ENCODE measurements around the gene ISCA2. TPM values are rescaled to one million over a fixed set of nuclear protein-coding genes. Genes with fewer than 3 reads are reported as not detected.
"Not testable (repeated sequence)": the region's sequence is repeated elsewhere in the genome, so short reads cannot be mapped to it uniquely, and the experiment has no call there.

Gene ISCA2
- total RNA-seq, 1 donor from 2014 or later, result 16.4 TPM

DNA sequence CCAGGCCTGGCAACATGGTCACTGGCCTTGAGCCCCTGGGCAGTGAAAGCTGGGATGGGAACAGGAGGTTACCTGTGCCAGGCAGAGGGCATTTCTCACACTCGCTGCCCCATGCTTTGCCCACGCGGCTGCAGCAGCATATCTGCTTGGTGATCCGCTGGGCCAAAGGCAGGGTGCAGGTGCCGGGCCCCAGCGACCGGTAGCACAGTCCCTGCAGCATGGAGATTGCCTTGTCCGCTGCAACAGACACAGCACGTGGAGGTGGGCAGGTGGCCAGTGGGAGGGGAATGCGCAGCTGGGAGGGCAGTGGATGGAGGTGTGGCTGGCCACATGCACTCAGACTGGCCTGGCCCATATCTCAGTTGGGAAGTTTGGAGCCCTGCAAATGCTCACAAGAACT lies 35.3 kb downstream of the ISCA2 start:
- ATAC-seq, result no peak

DNA sequence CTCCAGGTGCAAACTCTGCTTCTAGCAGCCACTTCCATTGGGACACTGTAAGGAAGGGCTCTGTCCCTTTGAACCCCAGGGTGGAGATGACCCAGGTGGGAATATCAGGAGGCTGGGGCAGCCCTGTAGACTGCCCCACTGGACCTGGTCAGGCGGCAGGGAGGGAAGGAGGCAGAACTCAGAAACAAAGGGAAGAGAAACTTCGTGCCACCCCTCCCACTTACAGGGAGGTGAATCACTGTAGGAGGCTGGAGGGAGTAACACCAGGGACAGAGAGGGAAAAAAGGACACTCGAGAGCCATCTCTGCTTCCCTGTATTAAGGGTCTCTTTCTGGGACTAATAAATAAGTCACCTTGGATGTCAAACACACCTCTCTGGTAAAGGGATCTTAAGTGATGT lies 37.4 kb downstream of the ISCA2 start:
- no peak for ATAC-seq

- ATAC-seq, result peak; percentile 79
Observed at GRCh38 chr14:74531467-74531866, 37.9 kb downstream of the ISCA2 start.

DNA sequence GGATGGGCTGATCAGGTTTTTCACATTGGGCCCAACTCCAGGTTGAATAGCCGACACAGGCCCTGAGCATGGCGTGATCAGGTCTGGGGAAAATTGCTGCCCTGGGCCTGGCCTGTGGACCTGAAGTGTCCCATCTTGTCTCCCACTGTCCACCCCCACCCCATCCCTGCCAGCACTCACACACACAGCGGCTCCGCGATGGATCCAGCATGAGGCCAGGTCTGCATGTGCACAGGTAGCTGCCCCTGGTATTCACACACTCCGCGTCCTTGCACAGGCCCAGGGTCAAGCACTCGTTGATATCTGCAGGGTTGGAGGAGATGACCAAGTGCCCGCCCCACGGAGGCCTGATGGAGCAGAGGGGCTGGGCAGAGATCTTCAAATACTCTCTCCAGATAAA lies 38.7 kb downstream of the ISCA2 start:
- ATAC-seq, result no peak

- no peak for ATAC-seq
Observed at GRCh38 chr14:74533576-74533975, 40.0 kb downstream of the ISCA2 start.

GRCh38 chr14:74535756-74536325 lies 42.3 kb downstream of the ISCA2 start:
- no peak for ATAC-seq

DNA sequence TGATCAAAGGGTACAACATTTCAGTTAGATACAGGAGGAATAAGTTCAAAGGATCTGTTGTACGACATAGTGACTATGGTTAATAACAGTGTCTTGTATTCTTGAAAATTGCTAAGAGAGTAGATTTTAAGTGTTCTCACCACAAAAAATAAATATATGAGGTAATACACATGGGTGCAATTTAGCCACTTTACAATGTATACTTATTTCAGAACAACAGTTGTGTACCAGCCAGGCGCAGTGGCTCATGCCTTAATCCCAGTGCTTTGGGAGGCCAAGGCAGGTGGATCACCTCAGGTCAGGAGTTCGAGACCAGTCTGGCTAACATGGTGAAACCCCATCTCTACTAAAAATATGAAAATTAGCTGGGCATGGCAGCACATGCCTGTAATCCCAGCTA lies 42.8 kb downstream of the ISCA2 start:
- not testable (repeated sequence) for ATAC-seq

- no peak for ATAC-seq
Observed at GRCh38 chr14:74538411-74539391, 45.1 kb downstream of the ISCA2 start.

DNA sequence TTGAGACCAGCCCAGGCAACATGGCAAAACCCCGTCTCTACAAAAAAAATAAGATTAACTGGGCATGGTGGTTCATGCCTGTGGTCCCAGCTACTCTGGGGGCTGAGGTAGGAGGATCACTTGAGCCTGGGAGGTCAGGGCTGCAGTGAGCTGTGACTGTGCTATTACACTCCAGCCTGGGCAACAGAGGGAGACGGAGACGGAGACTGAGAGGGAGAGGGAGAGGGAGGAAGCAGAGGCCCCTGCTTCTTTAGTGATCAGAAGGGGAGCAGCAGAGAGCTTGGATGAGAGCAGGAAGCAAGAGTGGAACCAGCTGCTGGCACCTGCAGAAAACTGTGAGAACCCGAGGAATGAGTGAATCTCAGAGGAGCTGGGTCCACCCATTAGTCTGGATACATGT lies 45.9 kb downstream of the ISCA2 start:
- ATAC-seq, result no peak

GRCh38 chr14:74541225-74541624 lies 47.7 kb downstream of the ISCA2 start:
- ATAC-seq, result no peak

DNA sequence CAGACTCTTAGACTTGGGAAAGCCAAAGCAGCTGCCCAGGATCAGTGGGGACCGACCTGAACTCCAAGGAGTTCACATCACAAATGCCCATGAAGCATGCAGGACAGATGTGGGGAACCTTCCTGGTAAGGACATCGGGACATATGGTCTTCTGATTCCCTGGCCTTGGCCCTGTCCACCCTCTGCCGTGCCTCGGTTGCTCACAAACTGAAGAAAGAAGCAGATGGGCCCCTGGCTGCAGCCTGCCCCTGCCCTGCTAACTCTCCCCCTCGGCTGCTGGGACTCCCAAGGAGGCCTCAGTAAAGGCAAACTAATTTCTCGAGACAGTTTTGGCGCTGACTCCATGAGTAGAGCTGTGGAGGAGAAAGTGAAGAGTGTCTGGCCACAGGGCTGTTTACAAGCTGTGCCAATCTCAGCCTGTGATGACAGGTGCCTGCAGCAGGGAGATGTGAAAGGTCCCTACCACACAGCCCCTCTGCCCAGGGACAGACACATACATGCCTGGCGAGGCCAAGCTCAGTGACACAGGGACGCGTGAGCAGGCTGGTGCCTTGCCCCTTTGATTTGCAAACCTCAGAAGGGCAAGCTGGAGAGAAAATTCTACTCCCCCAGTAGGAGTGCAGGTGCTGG lies 48.6 kb downstream of the ISCA2 start:
- no peak for ATAC-seq

DNA sequence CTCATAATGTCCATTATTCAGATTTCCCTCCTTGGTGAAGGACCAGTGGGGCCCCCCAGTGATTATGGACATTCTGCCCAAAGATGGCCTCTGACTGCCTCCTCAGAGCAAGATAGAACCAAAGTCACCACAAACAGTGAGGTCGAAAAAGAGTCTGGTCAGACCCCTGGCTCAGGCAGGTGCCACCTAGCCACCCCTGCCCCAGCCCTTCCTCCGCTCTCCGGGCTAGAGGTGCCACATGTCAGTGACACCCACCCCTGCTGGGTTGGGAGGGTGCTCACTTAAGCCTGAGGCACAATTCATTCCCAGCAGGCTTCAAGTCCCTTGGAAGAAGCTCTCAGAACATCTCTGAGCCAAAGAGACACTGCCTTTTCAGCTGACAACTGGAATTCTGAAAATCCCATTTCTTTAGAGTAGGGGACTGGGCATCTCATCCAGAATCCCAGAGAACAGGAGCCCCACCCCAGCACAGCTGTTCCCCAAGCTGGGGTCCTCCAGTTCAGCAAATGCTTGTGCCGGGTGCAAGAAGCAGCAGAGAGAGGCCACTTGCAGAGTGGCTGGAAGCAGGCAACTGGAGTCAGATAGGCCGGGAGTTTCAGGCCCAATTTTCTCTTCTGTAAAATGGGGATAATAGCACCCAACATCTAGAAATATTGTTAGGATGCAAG lies 50.3 kb downstream of the ISCA2 start:
- ATAC-seq, result no peak

DNA sequence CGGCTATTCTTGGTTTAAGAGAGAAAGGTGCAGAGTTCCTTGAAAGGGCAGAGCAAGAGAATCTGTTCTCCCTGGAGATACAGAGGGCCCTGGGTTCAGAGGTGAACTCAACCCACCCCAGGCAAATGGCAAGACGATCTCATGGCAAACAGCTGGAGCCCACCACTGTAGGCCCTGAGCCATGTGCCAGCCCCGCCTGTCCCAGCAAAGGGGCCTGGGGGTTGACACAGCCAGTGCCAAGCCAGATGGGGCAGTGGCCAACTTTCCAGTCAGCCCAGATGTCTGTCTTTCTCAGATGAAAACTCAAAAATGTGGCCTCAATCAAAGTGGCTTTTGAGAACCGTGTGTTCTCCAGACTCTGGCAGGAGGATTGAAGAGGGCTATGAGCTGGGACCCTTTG lies 51.8 kb downstream of the ISCA2 start:
- no peak for ATAC-seq

DNA sequence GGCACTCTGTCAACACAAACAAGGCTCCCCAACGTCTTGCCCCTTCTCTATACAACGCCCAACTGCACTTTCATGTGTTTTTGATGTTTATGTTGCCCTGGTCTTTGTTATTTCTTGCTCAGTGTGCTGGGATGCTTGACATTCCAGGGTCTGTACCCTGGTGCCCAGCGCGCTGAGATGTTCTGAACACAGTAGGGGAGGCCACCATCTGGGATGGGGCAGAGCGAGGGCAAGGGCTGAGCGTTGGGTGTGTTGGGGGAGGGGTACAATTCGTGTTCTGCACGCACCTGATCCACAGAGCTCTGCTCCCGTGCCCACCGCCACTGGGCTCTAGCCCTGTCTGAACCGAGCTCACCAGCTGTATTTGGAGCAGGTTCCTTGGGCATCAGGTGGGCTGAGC lies 52.9 kb downstream of the ISCA2 start:
- no peak for ATAC-seq

Other genes starting within 250 kb of the ISCA2 start
- 18.1 TPM for gene ABCD4, start 190.8 kb upstream of the ISCA2 start, total RNA-seq
- gene VRTN, start 145.3 kb upstream of the ISCA2 start, total RNA-seq, result not detected
- not detected for gene SYNDIG1L, start 67.6 kb upstream of the ISCA2 start, total RNA-seq
- gene NPC2, start 460 bp upstream of the ISCA2 start, total RNA-seq, result 100 TPM
- gene LTBP2, start 118.5 kb downstream of the ISCA2 start, total RNA-seq, result 14.4 TPM
- 24.1 TPM for gene AREL1, start 219.3 kb downstream of the ISCA2 start, total RNA-seq
- gene FCF1, start 219.4 kb downstream of the ISCA2 start, total RNA-seq, result 38.8 TPM